ENCODE results near the gene SPPL2C. TPM values are rescaled to one million over a fixed set of nuclear protein-coding genes. Genes with fewer than 3 reads are reported as not detected.

Gene SPPL2C
- total and polyA plus RNA-seq, 10 of the 15 experiments (the other 5 are each of a cell fraction or from before 2014, with no cell fraction given): not detected

- ChIA-PET RAD21 (ENCODE audit: unreplicated experiment) (no interaction called here), SMC1A (ENCODE audit: uncharacterized antibody, unreplicated experiment) (no interaction called here), CTCF (no interaction called here), POLR2A (no interaction called here)
- Histone ChIP-seq H3K4me3 (no peak overlapping the region), H3K36me3 (ENCODE audit: control insufficient read depth in 2 of 2, insufficient read depth in 2 of 2, low read length in 1 of 2) (no peaks in the 10 kb centered on the region), H3K4me2 (ENCODE audit: control insufficient read depth, insufficient read depth) (no peak overlapping the region), H3K9ac (ENCODE audit: control insufficient read depth, insufficient read depth, low read length) (no peak overlapping the region), H4K20me1 (ENCODE audit: control insufficient read depth, insufficient read depth) (no peaks in the 10 kb centered on the region), H2AFZ (ENCODE audit: control insufficient read depth, low read depth, low read length) (no peak overlapping the region), H3K4me1 (ENCODE audit: control insufficient read depth, insufficient read depth, low read length) (no peaks in the 10 kb centered on the region), H3K79me2 (ENCODE audit: control insufficient read depth, insufficient read depth, low read length) (no peaks in the 10 kb centered on the region), H3K27me3 (replicated peaks in 1 of 2; ENCODE audit: control insufficient read depth in 2 of 2, insufficient read depth in 2 of 2, low read length in 1 of 2) (peaks cover 0 to 2% of the 10 kb centered on the region in 2 experiments; a peak in 1 of 4 replicates), H3K27ac (ENCODE audit: control insufficient read depth, insufficient read depth) (no peak overlapping the region), H3K9me3 (replicated peaks; ENCODE audit: control insufficient read depth, insufficient read depth, low read length) (no peaks in the 10 kb centered on the region; the same call in 2 of the 3 replicates)
- in situ Hi-C loops (cut with MboI): no loop called here
- no TSS peak for BruUV-seq (replicated peaks)
- no peak for TF ChIP-seq TCF7 (IDR thresholded peaks at IDR 0.05; ENCODE audit: borderline replicate concordance)
- no peak for TF ChIP-seq MYB (IDR thresholded peaks at IDR 0.05; ENCODE audit: borderline replicate concordance, low read depth, low read length)
- TF ChIP-seq CREB1 (IDR thresholded peaks at IDR 0.05; ENCODE audit: low read depth): no peak
- no peak for TF ChIP-seq EP300 (IDR thresholded peaks at IDR 0.05; ENCODE audit: borderline replicate concordance in 1 of 2, control insufficient read depth in 1 of 2, low read depth in 2 of 2, low read length in 2 of 2)
- TF ChIP-seq TBL1XR1 (IDR thresholded peaks at IDR 0.05; ENCODE audit: low read depth, low read length): no peak
- no peak for TF ChIP-seq EZH2 (IDR thresholded peaks at IDR 0.05; ENCODE audit: borderline replicate concordance, control insufficient read depth, low read depth, low read length)
- TF ChIP-seq MXI1 (IDR thresholded peaks at IDR 0.05; ENCODE audit: low read depth, low read length): no peak
- TF ChIP-seq NR2C2 (IDR thresholded peaks at IDR 0.05; ENCODE audit: borderline replicate concordance, control insufficient read depth, insufficient read length, low read depth): no peak
- no peak for TF ChIP-seq WRNIP1 (IDR thresholded peaks at IDR 0.05; ENCODE audit: borderline replicate concordance, low read depth, low read length)
- TF ChIP-seq CHD1 (IDR thresholded peaks at IDR 0.05; ENCODE audit: low read depth, low read length): no peak
- no peak for TF ChIP-seq BCLAF1 (IDR thresholded peaks at IDR 0.05)
- TF ChIP-seq BHLHE40 (IDR thresholded peaks at IDR 0.05; ENCODE audit: borderline replicate concordance in 1 of 2, low read depth in 2 of 2, low read length in 1 of 2): no peak
- TF ChIP-seq ELK1 (IDR thresholded peaks at IDR 0.05; ENCODE audit: low read depth, low read length): no peak
- no peak for TF ChIP-seq CBFB (IDR thresholded peaks at IDR 0.05; ENCODE audit: low read depth)
- TF ChIP-seq CREM (IDR thresholded peaks at IDR 0.05; ENCODE audit: low read depth): no peak
- no peak for TF ChIP-seq HCFC1 (IDR thresholded peaks at IDR 0.05; ENCODE audit: low read length)
- TF ChIP-seq TCF12 (IDR thresholded peaks at IDR 0.05; ENCODE audit: low read depth, low read length): no peak
- TF ChIP-seq SUZ12 (IDR thresholded peaks at IDR 0.05; ENCODE audit: unreplicated experiment): no peak
- no peak for TF ChIP-seq SRF (IDR thresholded peaks at IDR 0.05; ENCODE audit: low read depth in 2 of 2, low read length in 2 of 2)
- 0% methylated on average over 1 of the region's 1 CpG for WGBS (ENCODE audit: insufficient coverage, insufficient replicate concordance, low lambda C conversion rate, missing lambda C conversion rate)
- FAIRE-seq (no peak), ATAC-seq (no peak), DNase-seq (ENCODE audit: low read depth, low spot score) (no peak)
- intact Hi-C loops (cut with micrococcal nuclease; ENCODE audit: unreplicated experiment): no loop called here
Measured at GRCh38 chr17:45877467-45877866, 32.8 kb downstream of the SPPL2C start.
